CD4-positive, alpha-beta T cell treated with Interleukin-6 at 100 ng/mL for 8 hours (primary cell): ENCODE data around the gene NPPA.

Experiments used
- DNase-seq: peaks from one replicate; pipeline ENCODE4 v3.0.0-alpha.2; 2020; ENCODE audit warnings: mixed read lengths, low spot score

NPPA gene

DNA sequence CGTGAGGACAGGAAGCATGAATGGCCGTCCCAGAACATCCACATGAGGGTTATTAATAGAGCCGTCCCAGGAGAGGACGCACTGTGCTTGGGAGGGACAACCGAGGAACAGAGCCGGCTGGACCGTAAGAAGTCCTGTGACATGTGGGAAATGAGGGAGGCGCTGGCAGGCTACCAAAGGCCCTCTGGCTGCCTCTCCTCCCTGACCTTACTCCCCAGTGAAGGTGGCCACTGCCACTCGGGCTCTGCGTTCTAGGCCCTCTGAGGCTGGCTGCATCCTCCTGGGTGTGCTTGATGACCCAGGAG, 26.6 kb upstream of the NPPA start:
- no peak for DNase-seq

GRCh38 chr1:11873395-11874257, 26.0 kb upstream of the NPPA start:
- DNase-seq: no peak

- DNase-seq: no peak
These were observed 25.0 kb upstream of the NPPA start for GRCh38 chr1:11872545-11872944.

DNA sequence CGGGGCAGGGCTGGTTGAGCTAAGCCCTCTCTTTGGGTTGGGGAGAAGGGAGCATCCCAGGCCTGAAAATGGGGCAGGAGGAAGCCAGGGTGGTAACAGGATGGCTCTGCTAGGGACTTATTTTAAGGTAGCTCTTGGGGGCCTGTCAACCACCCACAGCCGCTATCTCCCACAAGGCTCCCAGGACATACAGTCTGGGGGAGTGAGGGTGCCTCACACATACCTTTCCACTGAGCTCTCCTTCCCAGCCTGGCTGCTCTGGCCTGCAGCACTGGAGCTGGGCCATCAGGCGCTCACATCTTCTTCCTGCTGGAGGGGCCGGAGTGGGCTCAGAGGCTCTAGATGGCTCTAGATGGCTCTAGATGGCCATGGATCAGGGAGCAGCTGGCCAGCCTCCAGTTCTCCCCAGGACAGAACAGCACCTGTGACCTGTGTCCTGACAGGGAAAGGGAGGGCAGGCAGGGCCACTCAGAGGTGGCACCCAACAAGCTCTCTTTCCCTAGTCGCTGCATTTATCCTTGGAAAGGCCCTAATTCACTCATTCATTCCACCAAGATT, 22.1 kb upstream of the NPPA start:
- DNase-seq: no peak

DNA sequence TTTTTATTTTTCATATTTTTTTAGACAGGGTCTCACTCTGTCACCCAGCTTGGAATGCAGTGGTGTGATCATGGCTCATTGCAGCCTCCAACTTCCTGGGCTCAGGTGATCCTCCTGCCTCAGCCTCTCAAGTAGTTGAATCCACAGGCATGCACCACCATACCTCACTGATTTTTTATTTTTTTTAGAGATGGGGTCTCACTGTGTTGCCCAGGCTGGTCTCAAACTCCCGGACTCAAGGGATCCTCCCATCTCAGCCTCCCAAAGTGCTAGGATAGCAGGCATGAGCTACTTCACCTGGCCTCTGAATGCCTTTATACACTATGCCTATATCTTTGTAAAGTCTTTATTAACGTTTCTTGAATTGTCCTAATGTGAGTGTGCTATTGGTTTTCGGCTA, 21.5 kb upstream of the NPPA start:
- no peak for DNase-seq

DNA sequence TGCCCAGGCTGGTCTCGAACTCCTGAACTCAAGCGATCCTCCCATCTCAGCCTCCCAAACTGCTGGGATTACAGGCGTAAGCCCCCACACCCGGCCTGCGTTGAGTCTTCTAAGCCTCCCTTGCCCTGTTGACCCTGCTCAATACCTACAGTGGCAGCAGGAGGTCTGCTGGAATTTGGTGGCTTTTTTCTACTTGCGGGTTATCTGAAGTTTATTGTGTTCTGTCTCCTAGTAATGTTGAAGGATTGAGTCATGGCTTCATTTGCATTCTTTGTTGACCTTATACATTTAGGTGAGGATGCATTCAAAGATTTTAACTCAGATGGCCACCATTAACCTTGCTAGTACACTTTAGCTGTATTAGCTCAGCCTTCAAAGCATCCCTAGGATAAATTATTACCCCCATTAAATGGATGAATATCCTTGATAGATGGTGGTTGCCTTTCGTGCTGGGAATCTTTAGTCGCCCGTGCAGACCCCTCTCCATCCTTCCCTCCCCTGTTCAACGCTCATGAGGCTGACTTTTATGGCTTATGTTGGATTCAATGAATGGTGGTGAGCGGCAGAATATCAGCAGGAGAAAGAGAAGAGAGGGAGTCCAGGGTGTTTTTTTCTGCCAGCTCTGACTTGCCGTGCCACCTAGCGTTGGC, 20.9 kb upstream of the NPPA start:
- DNase-seq: no peak

DNA sequence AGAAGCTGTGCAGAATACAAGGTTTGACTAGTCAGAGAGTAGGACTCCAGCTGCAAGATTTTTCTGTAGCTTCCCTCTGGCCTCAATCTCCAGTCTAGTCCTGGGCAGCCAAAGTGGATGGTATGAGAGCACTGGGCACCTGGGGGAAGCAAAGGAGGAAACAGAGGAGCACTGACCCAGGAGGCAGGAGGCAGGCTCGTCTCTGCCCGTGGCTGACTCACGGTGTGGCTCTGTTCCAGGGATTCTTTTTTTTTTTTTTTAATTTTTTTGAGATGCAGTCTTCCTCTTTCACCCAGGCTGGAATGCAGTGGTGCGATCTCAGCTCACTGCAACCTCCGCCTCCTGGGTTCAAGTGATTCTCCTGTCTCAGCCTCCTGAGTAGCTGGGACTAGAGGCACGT, 15.3 kb upstream of the NPPA start:
- no peak for DNase-seq

DNA sequence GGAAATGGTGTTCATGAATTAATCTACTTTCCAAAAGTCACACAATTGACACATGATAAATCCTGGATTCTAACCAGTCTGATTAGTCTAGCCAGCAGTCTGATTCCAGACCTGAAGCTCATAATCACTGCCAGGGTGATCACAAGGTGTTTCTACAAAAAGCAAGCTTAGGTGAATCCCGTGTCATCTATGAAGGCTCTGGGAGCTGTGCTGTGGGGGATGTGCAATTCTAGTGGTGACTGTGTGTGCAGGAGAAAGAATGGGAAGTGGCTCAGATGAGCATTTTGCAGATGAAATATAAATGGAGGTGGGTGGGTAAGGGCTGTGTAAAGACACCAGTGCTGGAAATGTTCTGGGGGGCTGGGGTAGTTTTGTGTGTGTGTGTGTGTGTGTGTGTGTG, 13.0 kb upstream of the NPPA start:
- no peak for DNase-seq

- no peak for DNase-seq
These were observed 12.5 kb upstream of the NPPA start for GRCh38 chr1:11860083-11860482.

DNA sequence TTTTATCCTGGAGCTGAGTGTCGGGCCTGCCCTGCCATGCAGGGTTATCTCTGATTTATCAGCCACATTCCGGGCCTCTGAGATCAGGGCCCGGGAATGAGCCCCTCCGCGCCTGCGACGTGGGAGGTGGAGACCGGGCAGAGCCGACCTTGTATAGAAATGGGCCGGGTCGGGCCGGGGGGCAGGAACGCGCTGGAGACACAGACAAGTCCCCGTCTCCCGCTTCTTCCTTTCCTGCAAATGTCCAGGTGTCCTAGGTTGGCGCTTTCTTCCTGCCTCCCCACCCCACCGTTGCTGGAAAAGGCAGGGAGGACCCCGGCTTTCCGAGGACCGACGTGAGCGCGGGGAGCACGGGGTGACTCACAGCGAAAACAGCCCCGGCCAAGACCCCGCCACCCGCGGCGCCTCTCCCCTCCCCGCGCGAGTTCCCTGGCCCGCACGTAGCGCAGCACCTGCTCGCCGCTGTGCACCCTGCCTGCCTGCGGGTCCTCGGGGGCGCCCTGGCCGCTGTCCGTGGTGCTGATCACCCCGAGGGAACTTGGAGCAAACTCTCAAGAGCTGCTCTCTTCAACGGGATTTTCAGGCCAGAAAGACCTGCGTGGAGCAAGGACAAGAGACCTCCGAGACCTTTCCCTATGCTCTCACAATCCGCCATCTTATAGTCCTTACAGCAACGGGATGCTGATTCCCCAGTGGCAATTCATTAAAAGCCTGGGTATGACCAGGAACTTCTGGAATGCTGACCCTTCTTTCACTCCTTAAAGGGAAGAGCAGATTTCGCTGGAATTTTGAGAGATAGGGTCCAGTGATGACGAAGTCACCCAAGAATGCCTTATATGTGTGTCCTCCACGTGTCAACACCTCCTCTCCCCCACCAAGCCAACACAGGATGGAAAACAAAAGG, 11.6 kb upstream of the NPPA start:
- peak; percentile 29 for DNase-seq

GRCh38 chr1:11858613-11858967, 11.0 kb upstream of the NPPA start, which contains the start of gene NPPB:
TSS of gene NPPB (minus strand) at chr1:11858945. CDS start at chr1:11858833, 112 bp downstream.
- DNase-seq: no peak

DNA sequence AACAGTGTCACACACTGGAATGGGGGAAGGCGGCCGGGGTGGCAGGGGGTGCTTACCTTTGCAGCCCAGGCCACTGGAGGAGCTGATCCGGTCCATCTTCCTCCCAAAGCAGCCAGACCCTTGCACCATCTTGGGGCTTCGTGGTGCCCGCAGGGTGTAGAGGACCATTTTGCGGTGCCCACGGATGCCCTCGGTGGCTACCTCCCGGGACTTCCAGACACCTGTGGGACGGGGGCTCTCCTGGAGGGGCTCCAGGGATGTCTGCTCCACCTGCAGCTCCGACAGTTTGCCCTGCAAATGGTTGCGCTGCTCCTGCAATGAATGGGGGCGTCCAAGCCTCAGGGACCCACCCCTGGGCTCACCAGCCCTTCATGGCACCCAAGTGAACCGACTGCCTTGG, 10.6 kb upstream of the NPPA start:
- no peak for DNase-seq

DNA sequence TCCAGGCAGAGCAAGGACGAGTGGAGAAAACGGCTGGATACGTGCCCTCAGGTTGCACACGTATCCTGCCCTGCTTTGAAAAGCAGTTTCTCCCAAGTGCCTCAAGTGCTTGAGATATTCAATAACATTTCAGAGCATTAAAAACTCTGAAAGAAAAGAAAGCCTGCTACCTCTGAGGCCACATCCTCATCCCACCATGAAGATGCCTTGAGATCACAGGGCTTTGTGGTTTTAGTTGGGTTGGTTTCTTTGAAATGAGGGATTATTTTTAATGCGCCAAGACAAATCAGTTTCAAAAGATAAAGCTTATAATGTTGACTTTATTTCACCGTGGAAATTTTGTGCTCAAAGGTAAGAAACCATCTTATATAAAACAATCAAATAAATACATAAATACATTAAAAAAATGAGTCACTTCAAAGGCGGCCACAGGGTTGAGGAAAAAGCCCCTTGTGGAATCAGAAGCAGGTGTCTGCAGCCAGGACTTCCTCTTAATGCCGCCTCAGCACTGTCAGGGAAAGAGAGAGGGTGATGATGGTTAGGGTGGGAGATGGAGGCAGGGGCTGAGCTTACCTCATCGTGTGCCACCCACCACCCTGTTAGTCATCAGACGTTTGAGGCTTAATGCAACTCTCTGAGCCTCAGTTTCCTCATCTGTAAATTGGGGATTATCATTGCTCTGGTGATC, 9.7 kb upstream of the NPPA start:
- DNase-seq: no peak

DNA sequence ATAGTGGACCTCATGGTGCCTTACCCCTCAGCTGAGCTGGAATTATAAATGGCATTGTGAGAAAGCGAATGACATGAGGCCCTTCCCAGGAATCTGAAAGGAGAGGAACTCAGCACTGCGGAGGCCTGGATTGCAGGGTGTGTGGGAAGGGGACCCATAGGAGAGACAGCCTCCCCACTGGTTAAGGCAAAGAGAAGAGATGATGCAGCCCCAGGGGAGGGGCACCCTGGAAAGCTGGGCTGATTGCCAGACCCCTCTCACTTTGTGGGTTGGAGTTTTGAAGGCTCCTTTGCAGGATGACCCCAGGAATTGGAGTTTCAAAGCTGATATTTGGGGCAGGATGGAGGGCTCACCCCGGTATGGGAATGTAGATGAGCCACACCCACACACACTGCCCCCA, 9.1 kb upstream of the NPPA start:
- no peak for DNase-seq

DNA sequence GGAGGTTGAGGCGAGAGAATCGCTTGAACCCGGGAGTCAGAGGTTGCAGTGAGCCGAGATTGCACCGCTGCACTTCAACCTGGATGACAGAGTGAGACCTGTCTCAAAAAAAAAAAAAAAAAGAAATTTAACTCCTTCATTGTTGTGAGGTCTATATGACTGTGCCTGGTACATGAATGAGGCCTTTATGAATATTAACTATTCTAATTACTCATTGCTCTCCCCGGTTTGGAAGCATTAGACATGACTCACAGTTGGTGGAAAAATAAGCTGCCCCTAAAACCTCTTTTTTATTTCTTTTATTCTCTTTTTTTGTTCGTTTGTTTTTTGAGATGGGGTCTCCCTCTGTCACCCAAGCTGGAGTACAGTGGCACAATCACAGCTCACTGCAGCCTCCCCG, 7.8 kb upstream of the NPPA start:
- DNase-seq: no peak

- DNase-seq: no peak
These were observed 6.9 kb upstream of the NPPA start for GRCh38 chr1:11854519-11854918.

- no peak for DNase-seq
These were observed 3.6 kb upstream of the NPPA start for GRCh38 chr1:11851180-11851579.

DNA sequence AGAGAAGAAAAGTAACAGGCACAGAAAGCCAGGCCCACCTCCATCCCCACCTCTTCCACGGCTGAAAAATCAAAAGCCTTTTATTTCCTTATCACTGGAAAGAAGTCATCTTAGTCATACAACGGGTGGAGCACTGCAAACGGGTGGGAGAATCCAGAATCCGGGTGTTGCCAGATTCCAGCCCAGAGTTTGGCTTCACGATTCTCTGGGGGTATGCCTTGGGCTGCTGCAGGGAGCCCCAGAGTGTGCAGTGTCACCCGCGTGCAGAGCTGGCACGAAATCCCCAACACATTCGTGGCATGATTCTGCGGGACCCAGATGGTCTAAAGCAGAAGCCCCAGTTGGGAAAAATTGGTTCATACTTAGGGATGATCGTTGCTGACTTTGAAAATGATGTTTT, 2.6 kb upstream of the NPPA start:
- no peak for DNase-seq

GRCh38 chr1:11848373-11848700, 754 bp upstream of the NPPA start:
- no peak for DNase-seq

DNA sequence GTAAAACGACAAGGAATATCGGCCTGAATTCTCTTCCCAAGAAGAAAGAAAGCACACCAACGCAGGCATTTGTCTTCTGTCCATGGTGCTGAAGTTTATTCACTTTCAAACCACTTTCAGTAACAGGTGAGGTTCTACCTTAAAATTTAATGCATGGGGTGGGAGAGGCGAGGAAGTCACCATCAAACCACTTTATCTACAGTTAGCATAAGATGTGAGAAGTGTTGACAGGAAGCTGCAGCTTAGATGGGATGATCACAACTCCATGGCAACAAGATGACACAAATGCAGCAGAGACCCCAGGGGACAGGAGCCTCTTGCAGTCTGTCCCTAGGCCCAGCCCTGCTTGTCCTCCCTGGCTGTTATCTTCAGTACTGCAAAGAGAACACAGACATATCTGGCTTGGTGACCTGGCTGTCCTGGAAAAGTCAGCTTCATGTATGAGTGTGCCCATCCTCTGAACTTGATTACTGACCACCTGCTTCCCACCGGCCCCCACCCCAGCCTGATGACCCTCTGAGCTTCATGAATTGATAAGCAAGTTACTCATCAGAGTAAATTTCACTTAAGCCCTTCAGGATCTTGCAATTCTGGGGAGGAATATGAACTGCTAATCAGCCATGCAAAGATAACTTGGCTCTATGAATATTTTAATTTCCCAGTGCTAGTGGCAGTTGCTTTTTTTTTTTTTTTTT, 1.8 kb downstream of the NPPA start:
- no peak for DNase-seq
